HL-60 (cell line): ENCODE results near the gene PTPRN2.

Experiments
- POLR2AphosphoS5 ChIP-seq: IDR thresholded peaks from 2 replicates; pipeline ENCODE4 v1.6.1; 2012; ENCODE audit warnings: low read depth
- TF ChIP-seq, protein P1 (sequence below): IDR thresholded peaks from one replicate; pipeline ENCODE4 v1.5.1; 2011; ENCODE audit warnings: low read length, control low read depth, inconsistent platforms; ENCODE audit not compliant: insufficient read depth

DNA sequence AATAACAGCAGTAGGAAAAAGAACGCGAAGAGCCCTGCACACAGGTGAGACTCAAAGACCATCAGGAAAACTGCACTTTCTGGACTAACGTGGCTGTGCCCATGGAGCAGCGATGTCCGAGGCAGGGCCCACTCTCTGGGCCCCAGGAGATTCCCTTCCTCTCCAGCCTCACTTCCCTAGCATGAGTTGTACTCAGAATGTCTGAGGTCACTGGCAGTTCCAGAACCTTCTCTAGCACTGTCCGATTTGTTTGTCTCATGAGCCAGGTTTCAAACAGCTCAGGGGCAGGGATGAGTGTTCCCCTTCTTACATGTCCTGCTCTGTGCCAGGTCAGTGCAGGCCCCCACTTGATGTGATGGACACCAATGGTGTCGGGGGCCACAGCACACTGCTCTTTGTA is 484.2 kb downstream of the PTPRN2 start:
- no peak for TF ChIP-seq POLR2AphosphoS5
- TF ChIP-seq, protein P1, sequence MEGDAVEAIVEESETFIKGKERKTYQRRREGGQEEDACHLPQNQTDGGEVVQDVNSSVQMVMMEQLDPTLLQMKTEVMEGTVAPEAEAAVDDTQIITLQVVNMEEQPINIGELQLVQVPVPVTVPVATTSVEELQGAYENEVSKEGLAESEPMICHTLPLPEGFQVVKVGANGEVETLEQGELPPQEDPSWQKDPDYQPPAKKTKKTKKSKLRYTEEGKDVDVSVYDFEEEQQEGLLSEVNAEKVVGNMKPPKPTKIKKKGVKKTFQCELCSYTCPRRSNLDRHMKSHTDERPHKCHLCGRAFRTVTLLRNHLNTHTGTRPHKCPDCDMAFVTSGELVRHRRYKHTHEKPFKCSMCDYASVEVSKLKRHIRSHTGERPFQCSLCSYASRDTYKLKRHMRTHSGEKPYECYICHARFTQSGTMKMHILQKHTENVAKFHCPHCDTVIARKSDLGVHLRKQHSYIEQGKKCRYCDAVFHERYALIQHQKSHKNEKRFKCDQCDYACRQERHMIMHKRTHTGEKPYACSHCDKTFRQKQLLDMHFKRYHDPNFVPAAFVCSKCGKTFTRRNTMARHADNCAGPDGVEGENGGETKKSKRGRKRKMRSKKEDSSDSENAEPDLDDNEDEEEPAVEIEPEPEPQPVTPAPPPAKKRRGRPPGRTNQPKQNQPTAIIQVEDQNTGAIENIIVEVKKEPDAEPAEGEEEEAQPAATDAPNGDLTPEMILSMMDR, result no peak
